ENCODE data around the gene ESR1.

The ESR1 gene

GRCh38 chr6:152046118-152046517, 238.6 kb downstream of the ESR1 start:
- no peak for TF ChIP-seq ZFX (IDR thresholded peaks at IDR 0.05)
- no peak for TF ChIP-seq CTCF (conservative IDR thresholded peaks at IDR 0.05)
- no peak overlapping the region for H3K27ac ChIP-seq

- no peak overlapping the region for H3K27ac ChIP-seq
- no peak for TF ChIP-seq CTCF (conservative IDR thresholded peaks at IDR 0.05)
- no peak for TF ChIP-seq ZFX (IDR thresholded peaks at IDR 0.05)
Observed at GRCh38 chr6:152048921-152049320, 241.4 kb downstream of the ESR1 start.

- TF ChIP-seq ZFX (IDR thresholded peaks at IDR 0.05): no peak
- TF ChIP-seq CTCF (conservative IDR thresholded peaks at IDR 0.05): no peak
- H3K27ac ChIP-seq: no peak overlapping the region
Observed at GRCh38 chr6:152049502-152049901, 242.0 kb downstream of the ESR1 start.

GRCh38 chr6:152050451-152051195, 243.1 kb downstream of the ESR1 start:
- TF ChIP-seq ZFX (IDR thresholded peaks at IDR 0.05) (no peak), CTCF (conservative IDR thresholded peaks at IDR 0.05) (no peak)
- no peak overlapping the region for H3K27ac ChIP-seq

GRCh38 chr6:152052061-152052460, 244.6 kb downstream of the ESR1 start:
- TF ChIP-seq CTCF (conservative IDR thresholded peaks at IDR 0.05) (no peak), ZFX (IDR thresholded peaks at IDR 0.05) (no peak)
- H3K27ac ChIP-seq: no peak overlapping the region

- TF ChIP-seq ZFX (IDR thresholded peaks at IDR 0.05) (no peak), CTCF (conservative IDR thresholded peaks at IDR 0.05) (no peak)
- no peak overlapping the region for H3K27ac ChIP-seq
Observed at GRCh38 chr6:152053332-152053731, 245.8 kb downstream of the ESR1 start.

GRCh38 chr6:152054441-152054840, 247.0 kb downstream of the ESR1 start:
- TF ChIP-seq ZFX (IDR thresholded peaks at IDR 0.05) (no peak), CTCF (conservative IDR thresholded peaks at IDR 0.05) (no peak)
- no peak overlapping the region for H3K27ac ChIP-seq

Measured in C4-2B (cell line).